HS-27A (cell line): Measurements from ENCODE around the gene FAM76B.
"Not testable (repeated sequence)": the region's sequence is repeated elsewhere in the genome, so short reads cannot be mapped to it uniquely, and the experiment has no call there.

Experiments used
- DNase-seq: peaks from one replicate; pipeline ENCODE4 v3.0.0-alpha.2; 2012; ENCODE audit warnings: low read depth, missing footprints

FAM76B gene

GRCh38 chr11:95789506-95790122, at the start of gene FAM76B:
TSS of gene FAM76B (minus strand) at chr11:95789782. CDS start at chr11:95789478, 304 bp downstream.
- DNase-seq, result peak; percentile 98

- DNase-seq, result peak; percentile 81
Observed at GRCh38 chr11:95835768-95836488, 46.3 kb upstream of the FAM76B start.

GRCh38 chr11:95835351-95835750, 45.8 kb upstream of the FAM76B start:
- DNase-seq, result no peak

GRCh38 chr11:95833378-95833777, 43.8 kb upstream of the FAM76B start:
- DNase-seq, result no peak

- DNase-seq, result no peak
Observed at GRCh38 chr11:95832763-95833162, 43.2 kb upstream of the FAM76B start.

GRCh38 chr11:95831198-95831883, 41.8 kb upstream of the FAM76B start:
- DNase-seq, result peak; percentile 54

GRCh38 chr11:95829580-95830259, 40.1 kb upstream of the FAM76B start:
- no peak for DNase-seq

GRCh38 chr11:95827696-95828095, 38.1 kb upstream of the FAM76B start:
- DNase-seq, result no peak

- no peak for DNase-seq
Observed at GRCh38 chr11:95821640-95822039, 32.1 kb upstream of the FAM76B start.

GRCh38 chr11:95816037-95816436, 26.5 kb upstream of the FAM76B start:
- no peak for DNase-seq

- not testable (repeated sequence) for DNase-seq
Observed at GRCh38 chr11:95811052-95811451, 21.5 kb upstream of the FAM76B start.

- DNase-seq, result not testable (repeated sequence)
Observed at GRCh38 chr11:95806464-95806863, 16.9 kb upstream of the FAM76B start.

GRCh38 chr11:95805869-95806268, 16.3 kb upstream of the FAM76B start:
- DNase-seq, result no peak

GRCh38 chr11:95803973-95804372, 14.4 kb upstream of the FAM76B start:
- DNase-seq, result no peak

GRCh38 chr11:95802806-95803205, 13.2 kb upstream of the FAM76B start:
- DNase-seq, result no peak

- DNase-seq, result no peak
Observed at GRCh38 chr11:95800438-95800837, 10.9 kb upstream of the FAM76B start.

GRCh38 chr11:95799546-95799945, 10.0 kb upstream of the FAM76B start:
- DNase-seq, result no peak

- no peak for DNase-seq
Observed at GRCh38 chr11:95796501-95796900, 6.9 kb upstream of the FAM76B start.

GRCh38 chr11:95795627-95796295, 6.2 kb upstream of the FAM76B start:
- no peak for DNase-seq

GRCh38 chr11:95794086-95794485, 4.5 kb upstream of the FAM76B start:
- no peak for DNase-seq

- DNase-seq, result no peak
Observed at GRCh38 chr11:95793116-95793515, 3.5 kb upstream of the FAM76B start.

GRCh38 chr11:95792700-95793099, 3.1 kb upstream of the FAM76B start:
- no peak for DNase-seq
